ENCODE data around the gene AS3MT.
"Not testable (repeated sequence)": the region's sequence is repeated elsewhere in the genome, so short reads cannot be mapped to it uniquely, and the experiment has no call there.

The AS3MT gene, protein sequence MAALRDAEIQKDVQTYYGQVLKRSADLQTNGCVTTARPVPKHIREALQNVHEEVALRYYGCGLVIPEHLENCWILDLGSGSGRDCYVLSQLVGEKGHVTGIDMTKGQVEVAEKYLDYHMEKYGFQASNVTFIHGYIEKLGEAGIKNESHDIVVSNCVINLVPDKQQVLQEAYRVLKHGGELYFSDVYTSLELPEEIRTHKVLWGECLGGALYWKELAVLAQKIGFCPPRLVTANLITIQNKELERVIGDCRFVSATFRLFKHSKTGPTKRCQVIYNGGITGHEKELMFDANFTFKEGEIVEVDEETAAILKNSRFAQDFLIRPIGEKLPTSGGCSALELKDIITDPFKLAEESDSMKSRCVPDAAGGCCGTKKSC

DNA sequence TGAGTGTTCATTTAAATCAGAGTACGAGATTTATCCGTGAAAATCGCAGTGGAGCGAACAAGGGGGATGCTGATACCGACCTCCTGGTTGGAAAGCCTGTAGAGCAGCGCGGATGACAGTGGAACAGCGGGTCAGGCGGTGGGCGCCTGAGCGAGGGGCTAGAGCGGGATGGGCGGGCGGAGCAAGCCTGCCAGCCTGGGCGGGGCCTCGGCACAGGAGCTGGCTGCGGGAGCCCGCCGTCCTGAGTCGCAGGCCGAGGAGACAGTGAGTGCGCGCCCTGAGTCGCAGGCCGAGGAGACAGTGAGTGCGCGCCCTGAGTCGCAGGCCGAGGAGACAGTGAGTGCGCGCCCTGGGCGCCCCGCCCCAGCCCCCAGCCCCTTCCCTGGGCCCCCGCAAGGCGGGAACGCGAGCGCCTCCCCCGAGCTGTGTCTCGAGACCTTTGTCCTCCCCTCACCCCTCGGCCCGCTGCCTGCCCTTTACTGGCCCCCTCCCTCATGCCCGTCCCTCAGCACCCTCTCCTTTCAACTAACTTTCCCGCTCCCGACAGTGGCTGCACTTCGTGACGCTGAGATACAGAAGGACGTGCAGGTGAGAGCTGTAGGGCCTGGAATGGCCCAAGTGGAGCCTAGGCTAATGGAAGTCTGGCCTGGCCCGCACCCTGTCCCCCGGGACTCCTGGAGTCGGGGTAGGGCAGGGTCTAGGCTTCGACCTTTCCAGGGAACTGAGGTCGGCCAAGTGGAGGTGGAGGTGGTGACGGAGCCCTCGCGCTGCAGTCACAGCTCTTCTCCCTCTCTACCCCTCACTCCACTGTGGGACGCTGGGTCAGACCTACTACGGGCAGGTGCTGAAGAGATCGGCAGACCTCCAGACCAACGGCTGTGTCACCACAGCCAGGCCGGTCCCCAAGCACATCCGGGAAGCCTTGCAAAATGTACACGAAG, at the start of gene AS3MT:
TSS of gene AS3MT (plus strand) at position 213 of the 941 bp plus-strand sequence. CDS start at position 336, 123 bp downstream.
- DNase-seq (ENCODE audit: low read depth) = no peak

- not testable (repeated sequence) for DNase-seq (ENCODE audit: low read depth)
Measured at GRCh38 chr10:102820008-102820407, 49.3 kb upstream of the AS3MT start.

GRCh38 chr10:102822222-102822621, 47.0 kb upstream of the AS3MT start:
- DNase-seq (ENCODE audit: low read depth) = no peak

DNA sequence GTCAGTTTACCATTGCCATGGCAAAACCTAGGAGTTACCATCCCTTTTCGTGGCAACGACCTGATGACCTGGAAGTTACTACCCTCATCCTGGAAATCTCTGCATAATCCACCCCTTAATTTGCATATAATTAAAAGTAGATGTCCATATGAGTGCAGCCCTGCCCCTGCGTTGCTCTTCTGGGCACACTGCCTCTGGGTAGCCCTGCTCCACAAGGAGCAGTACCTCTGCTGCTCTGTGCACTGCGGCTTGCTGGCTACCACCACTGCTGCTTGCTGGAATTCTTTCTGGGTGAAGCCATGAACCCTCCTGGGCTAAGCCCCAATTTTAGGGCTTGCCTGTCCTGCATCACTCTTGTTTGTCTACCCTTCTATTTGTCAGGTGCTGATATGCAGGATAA, 44.6 kb upstream of the AS3MT start:
- no peak for DNase-seq (ENCODE audit: low read depth)

- DNase-seq (ENCODE audit: low read depth) = no peak
Measured at GRCh38 chr10:102826148-102826796, 43.0 kb upstream of the AS3MT start.

- no peak for DNase-seq (ENCODE audit: low read depth)
Measured at GRCh38 chr10:102827597-102827975, 41.7 kb upstream of the AS3MT start.

GRCh38 chr10:102831322-102832071, 37.8 kb upstream of the AS3MT start:
- DNase-seq (ENCODE audit: low read depth) = no peak

DNA sequence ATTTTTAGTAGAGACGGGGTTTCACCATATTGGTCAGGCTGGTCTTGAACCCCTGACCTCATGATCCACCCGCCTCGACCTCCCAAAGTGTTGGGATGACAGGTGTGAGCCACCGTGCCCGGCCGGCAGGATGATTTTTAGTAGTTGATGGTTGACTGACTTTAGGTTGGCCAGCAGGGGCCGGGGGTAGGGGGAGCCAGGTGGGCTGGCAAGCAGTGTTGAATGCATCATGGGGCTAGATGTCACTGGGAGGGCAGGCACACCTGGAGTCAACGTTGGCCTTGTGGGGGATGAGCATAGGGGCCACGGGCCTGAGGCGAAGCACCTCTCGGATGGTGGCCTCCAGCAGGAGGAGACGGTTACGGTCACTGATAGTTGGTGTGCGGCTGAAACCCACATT, 37.0 kb upstream of the AS3MT start:
- DNase-seq (ENCODE audit: low read depth) = no peak

DNA sequence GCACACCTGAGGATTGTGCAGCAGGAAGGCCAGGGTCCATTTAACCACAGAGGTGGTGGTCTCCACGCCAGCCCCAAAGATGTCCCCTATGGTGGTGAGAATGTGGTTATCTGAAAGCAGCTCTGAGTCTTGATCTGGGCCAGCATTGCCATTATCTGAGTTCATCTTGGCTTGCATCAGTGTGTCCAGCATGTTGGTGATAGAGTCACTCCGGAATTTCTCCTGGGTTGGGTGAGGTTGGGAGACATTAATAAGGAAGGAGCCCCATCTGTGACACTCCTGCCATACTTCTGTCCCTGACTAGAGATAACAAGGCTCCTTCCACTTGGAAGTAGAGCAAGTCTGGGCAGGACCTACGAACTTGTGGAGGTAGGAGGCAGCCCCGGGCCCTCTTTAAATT, 36.3 kb upstream of the AS3MT start:
- no peak for DNase-seq (ENCODE audit: low read depth)

DNA sequence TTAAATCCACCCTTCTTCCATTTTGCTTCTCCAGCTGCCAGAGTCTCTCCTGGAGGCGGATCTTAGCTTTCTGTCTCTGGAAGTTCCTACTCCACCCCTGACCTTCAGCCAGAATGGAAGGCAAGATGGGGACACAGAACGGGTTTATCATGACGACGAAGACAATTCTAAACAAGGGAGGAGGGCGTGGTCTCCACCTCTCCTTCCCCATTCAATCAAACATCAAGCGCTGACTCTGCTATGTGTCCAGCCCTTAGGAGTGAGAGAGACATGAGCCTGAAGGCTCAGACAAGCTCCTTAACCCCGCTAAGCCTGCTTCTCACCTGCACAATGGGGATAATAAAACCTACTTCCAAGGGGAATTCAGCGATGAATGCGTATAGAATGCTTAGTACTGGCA, 35.1 kb upstream of the AS3MT start:
- no peak for DNase-seq (ENCODE audit: low read depth)

DNA sequence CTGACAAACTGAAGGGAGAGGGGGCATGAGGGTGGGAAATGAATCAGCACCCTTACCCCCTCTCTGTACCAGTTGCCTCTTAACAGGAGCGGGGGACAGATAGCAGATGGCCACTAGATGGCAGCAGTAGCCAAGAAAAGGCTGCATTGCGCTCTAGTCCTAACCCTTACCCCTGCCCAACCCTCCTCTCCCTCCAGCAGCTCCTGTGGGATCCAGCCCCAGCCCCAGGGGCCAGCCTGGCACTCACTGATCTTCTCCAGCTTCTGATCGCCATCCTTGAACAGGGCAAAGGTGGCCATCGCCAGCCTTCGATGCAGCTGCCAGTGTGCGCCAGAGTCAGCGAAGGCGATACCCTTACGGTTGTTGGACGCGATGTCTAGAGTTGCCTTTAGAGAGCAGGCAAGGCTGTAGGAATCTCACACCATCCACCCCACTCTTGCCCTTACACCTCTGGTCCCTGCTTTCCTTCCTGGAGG, 34.2 kb upstream of the AS3MT start:
- DNase-seq (ENCODE audit: low read depth) = no peak

- no peak for DNase-seq (ENCODE audit: low read depth)
Measured at GRCh38 chr10:102837230-102837721, 32.0 kb upstream of the AS3MT start, which contains the start of gene CYP17A1. Gene CYP17A1, minus strand, starts transcription at chr10:102837413. Its CDS starts 52 bp downstream, at chr10:102837361.

GRCh38 chr10:102838276-102838927, 30.9 kb upstream of the AS3MT start:
- DNase-seq (ENCODE audit: low read depth) = not testable (repeated sequence)

DNA sequence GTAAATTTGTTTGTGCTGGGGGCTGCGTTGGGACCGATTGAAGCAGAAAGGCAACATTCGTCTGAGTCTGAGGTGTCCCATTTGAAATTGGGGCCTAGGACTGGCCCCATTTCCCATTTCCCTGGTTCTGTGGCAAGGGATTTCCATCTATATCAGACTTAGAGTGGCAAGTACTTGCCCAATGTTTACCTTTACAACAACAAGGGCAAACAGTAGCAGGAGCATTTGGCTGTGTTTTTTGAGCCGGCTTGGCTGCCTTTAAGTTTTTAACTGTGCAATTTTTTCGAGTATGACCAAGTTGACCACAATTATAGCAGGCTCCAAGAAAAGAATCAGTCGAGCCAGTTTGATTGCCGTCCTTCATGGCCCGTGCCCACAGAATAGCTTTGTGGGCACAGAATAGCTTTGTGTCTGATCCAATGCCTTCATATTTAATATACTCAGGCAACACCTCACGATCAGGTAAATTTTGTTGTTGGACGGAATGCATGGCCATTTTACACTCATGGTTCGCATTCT, 27.4 kb upstream of the AS3MT start:
- no peak for DNase-seq (ENCODE audit: low read depth)

GRCh38 chr10:102843139-102843538, 26.1 kb upstream of the AS3MT start:
- DNase-seq (ENCODE audit: low read depth) = not testable (repeated sequence)

- DNase-seq (ENCODE audit: low read depth) = not testable (repeated sequence)
Measured at GRCh38 chr10:102844190-102844776, 25.0 kb upstream of the AS3MT start.

DNA sequence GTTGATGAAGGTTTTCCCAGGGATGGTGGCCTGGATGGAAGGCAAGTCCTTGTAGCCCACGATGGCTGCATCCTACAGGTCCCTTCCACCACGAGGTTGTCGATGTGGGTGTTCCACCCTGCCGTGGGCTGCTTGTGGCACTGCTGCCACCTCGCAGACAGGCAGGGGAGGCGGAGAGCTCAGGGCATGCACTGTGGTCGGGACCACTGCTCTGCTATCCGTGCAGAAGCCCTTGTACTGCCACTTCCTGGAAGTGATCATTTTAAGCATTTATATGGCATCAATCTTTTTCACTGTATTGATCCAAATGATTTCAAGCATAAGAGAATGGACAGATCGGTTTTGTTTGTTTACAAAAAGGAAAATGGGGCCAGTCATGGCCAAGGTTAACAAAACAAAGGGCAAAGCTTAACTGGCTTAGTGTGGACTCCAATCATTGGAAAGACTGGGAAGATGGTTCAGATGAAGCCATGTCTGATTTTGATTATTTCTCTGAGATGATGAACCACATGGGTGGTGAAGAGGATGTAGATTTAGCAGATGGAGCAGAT, 23.8 kb upstream of the AS3MT start:
- DNase-seq (ENCODE audit: low read depth) = no peak

DNA sequence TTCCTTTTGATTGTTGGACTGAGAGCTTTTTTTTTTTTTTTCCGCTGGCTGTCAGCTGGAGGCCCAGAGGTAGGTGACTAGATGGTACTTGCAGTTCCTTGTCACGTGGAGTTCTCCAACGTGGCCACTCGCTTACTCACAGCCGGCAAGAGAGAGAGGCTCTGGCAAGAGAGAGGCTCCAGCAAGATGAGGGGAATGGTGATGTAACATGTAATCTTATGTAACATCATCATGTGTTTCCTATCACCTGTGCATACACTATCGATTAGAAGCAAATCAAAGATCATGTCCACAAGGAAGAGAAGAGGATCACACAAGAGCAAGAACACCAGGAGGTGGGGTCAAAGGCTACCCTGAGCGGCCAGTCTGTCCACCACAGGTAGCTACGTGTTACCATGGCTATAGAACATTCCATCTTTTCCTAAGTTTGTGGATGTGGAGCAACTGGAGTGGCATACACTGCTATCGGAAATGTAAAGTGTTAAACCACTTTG, 19.2 kb upstream of the AS3MT start:
- no peak for DNase-seq (ENCODE audit: low read depth)

GRCh38 chr10:102853237-102853636, 16.0 kb upstream of the AS3MT start:
- DNase-seq (ENCODE audit: low read depth) = not testable (repeated sequence)

All from non-pigmented ciliary epithelial cell (primary cell).